GM12891 (cell line): ENCODE measurements around the gene PRDM16.

ENCODE experiments used
- PAX5 ChIP-seq: IDR thresholded peaks from 2 replicates; pipeline ENCODE4 v1.6.1; 2011; ENCODE audit warnings: low read length, moderate library complexity, mild to moderate bottlenecking; ENCODE audit not compliant: insufficient read depth, severe bottlenecking
- POLR2A ChIP-seq: IDR thresholded peaks from 2 replicates; pipeline ENCODE4 v1.6.1; 2011; ENCODE audit warnings: low read depth, low read length, control low read depth
- POLR2AphosphoS5 ChIP-seq: IDR thresholded peaks from 2 replicates; pipeline ENCODE4 v1.6.1; 2011; ENCODE audit warnings: low read depth, low read length, control low read depth
- POU2F2 ChIP-seq: IDR thresholded peaks from 2 replicates; pipeline ENCODE4 v1.6.1; 2011; ENCODE audit warnings: low read depth, mild to moderate bottlenecking, control low read depth, low read length, moderate library complexity
- SPI1 ChIP-seq: IDR thresholded peaks from 2 replicates; pipeline ENCODE4 v1.6.1; 2011; ENCODE audit warnings: low read depth, low read length, control low read depth
- TAF1 ChIP-seq: IDR thresholded peaks from 2 replicates; pipeline ENCODE4 v1.6.1; 2011; ENCODE audit warnings: low read depth, low read length, control low read depth

- TF ChIP-seq POU2F2 (no peak), POLR2A (no peak), SPI1 (no peak), POLR2AphosphoS5 (no peak), TAF1 (no peak), PAX5 (no peak)
Measured at GRCh38 chr1:3217181-3217641, 148.2 kb downstream of the PRDM16 start.
